ENCODE measurements around the gene CEACAM21. TPM values are rescaled to one million over a fixed set of nuclear protein-coding genes. Genes with fewer than 3 reads are reported as not detected.

CEACAM21 gene
- total RNA-seq, 6 experiments from 2014 or later = not detected

- H3K4me1 Mint-ChIP-seq (ENCODE audit: low read depth) = peaks cover 12% of the 10 kb centered on the region; the same call in 1 of the 2 replicates
Measured at GRCh38 chr19:41597600-41598041, 21.7 kb downstream of the CEACAM21 start.

GRCh38 chr19:41599175-41599966 is 23.4 kb downstream of the CEACAM21 start:
- no peaks in the 10 kb centered on the region for H3K36me3 Mint-ChIP-seq (ENCODE audit: low read depth)
- peaks cover 12% of the 10 kb centered on the region; the same call in 1 of the 2 replicates for H3K4me1 Mint-ChIP-seq (ENCODE audit: low read depth)
- no peak for DNase-seq
- H3K9me3 Mint-ChIP-seq = no peaks in the 10 kb centered on the region
- H3K27me3 Mint-ChIP-seq (ENCODE audit: insufficient read depth) = peaks cover 26% of the 10 kb centered on the region
- no peak overlapping the region for H3K4me3 Mint-ChIP-seq
- no peak overlapping the region for H3K27ac Mint-ChIP-seq
- TF ChIP-seq CTCF (IDR thresholded peaks at IDR 0.05) = no peak

More at GRCh38 chr19:41597600-41598041, 21.7 kb downstream of the CEACAM21 start:
- DNase-seq = peak; percentile 64
- H3K36me3 Mint-ChIP-seq (ENCODE audit: low read depth) = no peaks in the 10 kb centered on the region
- TF ChIP-seq CTCF (IDR thresholded peaks at IDR 0.05) = peak; percentile 97
- peaks cover 19% of the 10 kb centered on the region for H3K27me3 Mint-ChIP-seq (ENCODE audit: insufficient read depth)
- H3K4me3 Mint-ChIP-seq = no peak overlapping the region
- H3K9me3 Mint-ChIP-seq = no peaks in the 10 kb centered on the region
- no peak overlapping the region for H3K27ac Mint-ChIP-seq

- Mint-ChIP-seq H3K27me3 (ENCODE audit: insufficient read depth) (peaks cover 26% of the 10 kb centered on the region), H3K4me1 (ENCODE audit: low read depth) (peaks cover 12% of the 10 kb centered on the region; the same call in 1 of the 2 replicates), H3K9me3 (no peaks in the 10 kb centered on the region), H3K4me3 (no peak overlapping the region), H3K27ac (no peak overlapping the region), H3K36me3 (ENCODE audit: low read depth) (no peaks in the 10 kb centered on the region)
- DNase-seq = no peak
- TF ChIP-seq CTCF (IDR thresholded peaks at IDR 0.05) = no peak
Measured at GRCh38 chr19:41601771-41602170, 25.8 kb downstream of the CEACAM21 start.

GRCh38 chr19:41604831-41605230 is 28.9 kb downstream of the CEACAM21 start:
- Mint-ChIP-seq H3K27ac (no peak overlapping the region), H3K9me3 (no peaks in the 10 kb centered on the region), H3K4me1 (ENCODE audit: low read depth) (peaks cover 3% of the 10 kb centered on the region; the same call in 1 of the 2 replicates), H3K36me3 (ENCODE audit: low read depth) (no peaks in the 10 kb centered on the region), H3K4me3 (no peak overlapping the region), H3K27me3 (ENCODE audit: insufficient read depth) (peaks cover 23% of the 10 kb centered on the region)
- DNase-seq = no peak
- no peak for TF ChIP-seq CTCF (IDR thresholded peaks at IDR 0.05)

- Mint-ChIP-seq H3K36me3 (ENCODE audit: low read depth) (no peaks in the 10 kb centered on the region), H3K27me3 (ENCODE audit: insufficient read depth) (peaks cover 23% of the 10 kb centered on the region), H3K4me3 (no peak overlapping the region), H3K27ac (no peak overlapping the region), H3K9me3 (no peaks in the 10 kb centered on the region), H3K4me1 (ENCODE audit: low read depth) (no peaks in the 10 kb centered on the region)
- TF ChIP-seq CTCF (IDR thresholded peaks at IDR 0.05) = no peak
- no peak for DNase-seq
Measured at GRCh38 chr19:41606215-41606837, 30.4 kb downstream of the CEACAM21 start.
